Fibroblast of the conjunctiva (primary cell): ENCODE results near the gene DYSF.

Experiments
- DNase-seq: peaks from one replicate; pipeline ENCODE4 v3.0.0-alpha.2; 2010; ENCODE audit warnings: low read depth

Gene DYSF

GRCh38 chr2:71711133-71711855, 257.9 kb downstream of the DYSF start:
- peak; percentile 47 for DNase-seq

DNA sequence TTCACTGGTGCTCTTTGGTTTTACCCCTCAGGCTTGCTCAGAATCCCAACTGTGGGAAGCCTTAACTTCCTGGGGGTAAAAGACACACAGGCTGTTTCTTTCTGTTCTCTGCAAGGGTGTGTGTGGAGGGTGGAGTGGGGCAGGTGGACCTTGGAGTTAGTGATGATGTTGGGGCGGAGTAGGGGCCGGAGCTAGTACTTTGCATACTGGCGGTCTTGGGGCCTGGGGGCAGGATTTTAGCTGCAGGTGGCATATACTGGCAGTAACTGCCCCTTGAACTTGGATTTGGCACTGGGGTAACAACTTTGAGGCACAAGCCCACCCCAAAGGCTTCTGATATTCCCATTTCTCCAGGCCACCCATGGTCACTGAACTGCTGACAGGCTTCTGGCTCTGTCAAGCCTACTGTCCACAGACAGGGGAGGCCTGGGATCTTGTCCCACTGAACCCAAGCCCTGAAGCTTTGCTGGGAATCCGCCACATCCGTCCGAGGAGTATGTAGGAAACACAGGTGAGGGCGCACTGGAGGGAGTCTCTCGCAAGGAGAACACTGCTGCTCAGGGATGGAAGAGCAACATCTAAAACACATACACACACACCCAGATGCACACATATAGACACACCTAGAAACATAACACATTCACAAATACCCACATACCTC, 258.9 kb downstream of the DYSF start:
- no peak for DNase-seq

DNA sequence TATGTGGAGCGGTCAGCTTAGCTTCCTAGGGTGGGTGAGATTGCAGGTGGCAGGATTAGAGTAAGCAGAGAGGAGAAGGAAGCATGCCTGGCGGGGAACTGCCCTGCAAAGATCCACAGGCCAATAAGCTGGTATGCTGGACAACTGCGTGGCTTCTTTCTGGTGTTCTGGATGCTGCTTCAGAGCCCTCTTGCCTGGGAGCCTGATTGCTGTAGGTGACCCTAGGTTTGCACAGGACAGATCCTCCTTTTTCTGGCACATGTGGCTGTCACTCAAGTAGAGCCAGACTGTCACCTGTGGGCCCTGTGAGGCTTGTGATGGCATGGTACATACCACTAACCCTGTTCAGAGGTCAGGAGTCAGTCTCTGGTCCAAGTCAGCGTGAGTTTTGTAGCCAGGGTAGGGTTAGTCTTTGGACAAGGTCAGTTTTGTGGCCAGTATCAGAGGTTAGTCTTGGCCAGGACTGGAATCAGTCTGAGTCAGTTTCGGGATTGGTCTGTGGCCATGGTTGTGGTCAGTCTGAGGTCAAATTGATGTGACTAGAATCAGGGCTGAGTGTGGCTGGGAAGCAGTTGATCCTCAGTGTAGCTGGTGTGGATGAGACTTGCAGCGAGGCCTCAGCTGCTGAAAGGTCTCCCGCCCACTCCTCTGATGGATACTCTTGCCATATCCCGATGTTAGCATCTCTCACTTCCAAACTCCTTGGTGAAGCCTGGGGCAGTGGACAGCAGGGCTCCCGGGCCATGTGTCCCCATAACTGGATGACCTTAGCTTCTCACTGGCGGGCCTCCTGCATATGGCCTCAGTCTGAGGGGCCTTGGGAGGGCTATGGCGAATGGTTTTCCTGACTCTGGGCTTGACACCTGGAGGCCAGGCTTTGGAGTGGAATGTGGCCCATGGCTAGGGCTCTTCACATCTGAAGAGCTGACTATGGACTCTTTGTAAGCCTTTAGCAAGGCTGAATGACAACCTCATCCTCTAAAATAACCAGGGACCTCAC, 260.5 kb downstream of the DYSF start:
- no peak for DNase-seq

DNA sequence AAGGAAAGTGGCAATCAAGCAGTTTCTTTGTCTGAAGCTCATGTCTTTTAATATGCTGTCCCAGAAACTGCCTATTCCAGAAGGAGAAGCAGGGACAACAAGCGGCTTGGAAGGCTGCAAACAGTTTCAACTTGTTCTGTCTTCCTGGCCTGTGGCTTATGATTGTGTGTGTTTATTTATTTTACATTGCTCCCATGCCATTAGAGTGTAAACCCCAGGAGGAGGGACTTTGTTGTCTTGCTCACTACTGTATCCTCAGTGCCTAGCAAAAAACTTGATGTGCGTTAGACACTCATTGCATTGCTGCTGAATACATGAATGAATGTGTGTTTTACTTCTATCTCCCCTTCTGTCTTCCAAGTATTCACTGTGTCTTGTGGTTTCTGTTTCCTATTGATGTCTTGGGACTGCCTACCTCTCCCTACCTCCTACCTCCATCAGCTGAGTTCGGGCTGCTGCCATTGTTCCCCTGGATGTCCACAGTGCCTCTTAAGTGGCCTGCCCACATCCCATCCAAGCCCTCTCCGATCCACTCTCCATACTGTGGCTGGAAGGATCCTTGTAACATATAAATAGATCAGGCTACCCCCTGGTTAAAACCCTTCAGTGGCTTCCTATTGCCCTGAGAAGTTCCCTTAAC, 261.4 kb downstream of the DYSF start:
- DNase-seq = no peak

- no peak for DNase-seq
Observed at GRCh38 chr2:71715241-71715750, 261.9 kb downstream of the DYSF start.

- DNase-seq = no peak
Observed at GRCh38 chr2:71715951-71716696, 262.8 kb downstream of the DYSF start.

DNA sequence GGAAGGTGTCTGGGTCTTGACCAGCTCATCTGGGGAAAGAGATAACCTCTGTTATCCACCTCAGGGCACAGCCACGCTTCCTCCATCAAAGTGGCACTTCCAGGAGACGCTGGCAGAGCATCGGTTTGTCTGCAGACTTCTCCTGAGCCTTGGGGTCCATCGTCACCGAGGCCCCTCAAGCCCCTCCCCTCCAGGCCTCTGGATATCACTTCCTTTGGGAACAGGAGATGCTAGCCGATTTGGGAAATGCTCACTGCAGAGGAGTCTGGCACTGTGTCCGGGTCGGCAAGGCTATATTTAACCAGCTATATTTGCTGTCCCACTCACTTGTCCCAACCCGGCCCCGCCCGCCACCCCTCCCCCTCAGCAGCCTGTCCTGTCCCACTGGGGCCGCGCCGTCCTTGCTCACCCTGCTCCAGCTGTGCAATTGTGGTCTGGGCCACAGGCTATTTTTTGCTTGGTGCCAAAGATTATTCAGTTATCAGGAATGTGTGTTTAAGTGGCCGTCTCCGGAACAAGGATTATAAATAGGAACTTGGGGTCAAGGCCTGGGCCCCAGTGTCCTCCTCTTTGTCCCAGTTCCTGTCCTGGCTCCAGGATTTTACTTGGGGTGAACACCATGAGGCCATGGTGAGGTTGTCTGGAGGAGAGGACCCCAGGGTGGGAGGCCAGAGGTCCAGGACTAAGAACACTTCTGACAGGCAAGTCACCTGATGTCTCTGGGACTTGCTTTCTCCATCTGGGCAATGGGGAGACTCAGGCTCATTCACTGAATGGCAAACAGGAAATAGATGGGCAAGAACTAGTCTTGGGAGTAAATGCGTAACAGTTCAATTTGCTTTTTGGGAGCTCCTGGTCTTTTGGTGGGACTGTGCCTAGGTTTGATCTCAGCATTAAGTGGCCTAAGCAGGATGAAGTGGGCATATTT, 263.6 kb downstream of the DYSF start:
- peak; percentile 18 for DNase-seq

DNA sequence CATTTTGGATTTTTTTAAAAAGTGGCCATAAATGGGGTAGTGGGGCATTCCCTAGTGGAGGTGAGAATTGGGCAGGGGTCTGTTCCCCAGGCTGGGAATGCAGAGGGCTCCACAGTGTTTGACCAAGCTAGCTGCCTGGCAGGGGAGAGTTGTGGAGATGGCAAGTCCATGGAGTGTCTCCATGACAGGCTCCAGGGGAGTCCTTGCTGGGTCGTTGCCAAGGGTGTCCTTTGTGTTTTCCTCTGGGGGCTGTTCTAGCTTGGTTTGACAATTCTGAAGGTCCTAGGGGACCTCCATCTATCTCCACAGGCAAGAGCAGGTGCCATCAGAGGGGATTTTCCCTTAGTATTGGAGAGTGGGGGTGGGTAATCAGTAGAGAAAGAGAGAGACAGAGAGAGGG, 265.3 kb downstream of the DYSF start:
- DNase-seq = no peak

GRCh38 chr2:71719520-71720282, 266.3 kb downstream of the DYSF start:
- DNase-seq = no peak

DNA sequence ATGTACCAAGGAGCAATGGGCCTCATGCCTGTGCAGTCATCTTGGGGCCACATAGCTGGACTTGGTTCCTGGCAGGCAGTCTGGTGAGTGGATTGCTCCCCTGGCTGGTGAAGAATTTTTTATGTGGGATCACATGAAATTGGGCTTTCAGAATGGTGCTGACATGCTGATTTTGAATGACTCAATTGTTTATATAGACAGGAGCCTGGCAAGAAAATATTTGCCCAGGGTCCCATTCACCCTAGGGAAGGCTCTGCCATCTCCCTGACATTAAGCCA, 266.9 kb downstream of the DYSF start:
- no peak for DNase-seq

- DNase-seq = no peak
Observed at GRCh38 chr2:71720596-71721361, 267.4 kb downstream of the DYSF start.

GRCh38 chr2:71721362-71721665, 268.0 kb downstream of the DYSF start:
- DNase-seq = no peak

- DNase-seq = no peak
Observed at GRCh38 chr2:71721669-71722068, 268.3 kb downstream of the DYSF start.

DNA sequence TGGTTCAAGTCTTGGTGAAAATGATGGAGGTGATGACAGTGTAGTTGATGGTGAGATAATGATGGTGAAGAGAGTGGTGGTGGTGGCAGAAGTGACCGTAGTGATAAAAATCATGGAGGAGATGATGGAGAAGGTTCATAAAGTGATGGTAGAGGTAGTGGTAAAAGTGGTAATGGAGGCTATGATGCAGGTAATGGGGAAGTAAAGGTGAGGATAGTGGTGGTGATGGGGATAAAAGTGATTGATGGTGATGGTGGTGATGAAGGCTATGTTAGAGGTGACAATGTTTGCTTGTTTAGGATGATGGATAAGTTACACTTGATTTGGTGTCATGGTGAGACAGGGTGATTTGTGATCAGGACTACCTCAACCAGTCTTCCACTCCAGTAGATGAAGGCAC, 268.9 kb downstream of the DYSF start:
- no peak for DNase-seq

DNA sequence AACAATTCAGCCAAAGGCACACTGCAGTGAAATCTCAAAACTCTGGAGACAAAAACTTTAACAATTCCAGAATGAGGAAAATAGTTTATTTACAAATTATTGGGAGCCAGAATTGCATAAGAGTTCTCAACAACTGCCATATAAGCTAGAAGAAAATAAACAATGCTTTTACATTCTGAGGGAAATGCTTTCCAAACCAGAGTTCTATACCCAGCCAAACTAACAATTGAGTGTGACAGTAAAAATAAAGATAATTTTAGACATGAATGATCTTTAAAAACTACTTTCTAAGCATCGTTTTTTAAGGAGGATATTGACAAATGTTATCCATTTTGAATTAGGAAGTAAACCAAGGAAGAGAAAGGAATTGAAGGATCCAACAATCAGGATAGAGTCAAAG, 271.4 kb downstream of the DYSF start:
- no peak for DNase-seq

GRCh38 chr2:71725836-71726235, 272.5 kb downstream of the DYSF start:
- DNase-seq = no peak

DNA sequence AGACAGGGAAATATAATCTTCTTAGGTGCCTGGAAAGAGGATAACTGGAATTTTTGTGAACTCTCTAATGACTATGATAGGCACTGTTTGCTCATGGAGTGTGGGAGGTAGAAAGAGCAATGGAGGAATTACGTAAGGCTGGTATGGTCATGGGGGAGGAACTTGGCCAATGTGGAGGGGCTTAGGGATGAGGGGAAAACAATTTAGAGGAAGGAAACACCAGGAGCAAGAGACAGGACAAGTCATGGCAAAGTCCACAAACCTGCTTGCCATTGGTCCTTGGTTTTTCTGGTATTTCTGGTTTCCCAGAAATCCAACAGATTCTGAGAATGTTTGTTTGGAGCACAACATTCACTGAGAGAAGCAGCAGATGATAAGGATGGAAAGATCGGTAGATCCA, 274.2 kb downstream of the DYSF start:
- no peak for DNase-seq

DNA sequence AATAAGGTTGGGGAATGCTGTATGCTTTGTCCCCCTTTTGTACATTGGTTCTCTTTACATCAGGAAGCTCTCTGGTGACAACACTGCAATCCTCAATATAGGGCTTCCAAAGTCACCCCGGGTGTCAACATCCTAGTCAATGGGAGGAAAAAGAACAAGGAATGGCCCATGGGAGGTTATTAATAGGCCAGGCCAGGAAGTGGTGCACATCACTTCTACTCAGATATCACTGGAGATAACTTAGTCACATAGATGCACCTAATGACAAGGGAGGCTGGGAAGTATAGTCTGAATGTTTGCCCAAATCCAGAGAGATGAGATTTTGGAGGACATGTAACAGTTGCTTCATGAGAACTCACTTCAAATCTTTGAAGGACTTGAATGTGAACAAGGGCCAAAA, 274.7 kb downstream of the DYSF start:
- no peak for DNase-seq

DNA sequence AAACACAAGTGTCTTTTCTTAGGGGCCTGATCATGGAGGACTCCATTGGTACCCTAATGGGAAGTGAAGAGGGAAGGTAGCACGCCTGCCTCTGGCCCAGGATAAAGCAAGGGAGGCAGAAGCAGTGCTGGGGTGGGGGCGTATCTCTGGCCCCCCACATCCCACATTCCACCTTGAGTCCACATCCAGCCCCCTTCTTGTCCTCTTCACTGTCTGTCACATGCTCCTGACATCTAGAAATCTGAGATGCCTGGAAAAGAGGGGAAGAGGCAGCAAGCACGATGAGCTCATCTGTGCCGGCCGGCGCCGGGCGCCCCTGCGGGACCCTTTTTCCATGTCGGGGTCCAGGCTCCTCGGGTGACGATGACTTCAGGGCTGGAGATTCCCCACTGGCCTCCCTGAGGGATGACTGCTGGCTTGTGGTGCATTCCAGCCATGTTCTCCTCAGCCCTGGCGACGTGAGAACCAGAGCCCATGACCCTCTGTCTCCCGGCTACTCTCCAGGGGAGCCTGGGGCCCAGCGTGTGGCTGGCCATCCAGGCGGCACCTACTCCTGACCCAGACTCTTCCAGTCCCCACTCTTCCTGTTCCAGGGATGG, 277.5 kb downstream of the DYSF start:
- no peak for DNase-seq
